Transverse colon (tissue), 4 donors: ENCODE measurements around the gene C1QTNF9. TPM values are rescaled to one million over a fixed set of nuclear protein-coding genes. Genes with fewer than 3 reads are reported as not detected.

Experiments used
- DNase-seq: peaks from one replicate; pipeline ENCODE4 v3.0.0-alpha.2; 2019
- H3K27ac ChIP-seq, 4 donors: fragments of 200-600 bp; sonication (generic); 2 replicates each; pipeline ENCODE4 v1.5.1; 2016 to 2018; ENCODE audit warnings: inconsistent platforms in 4 of 4
- H3K27me3 ChIP-seq: fragments of 200-600 bp; sonication (generic); 2 replicates; pipeline ENCODE4 v1.5.1; 2017; ENCODE audit warnings: inconsistent platforms
- H3K36me3 ChIP-seq, 4 donors: fragments of 200-600 bp; sonication (generic); 2 replicates each; pipeline ENCODE4 v1.5.1; 2017 to 2019; ENCODE audit warnings: inconsistent platforms in 4 of 4
- H3K4me1 ChIP-seq, 4 donors: fragments of 200-600 bp; sonication (generic); 2 replicates each; pipeline ENCODE4 v1.5.1; 2017 to 2020; ENCODE audit warnings: inconsistent platforms in 4 of 4
- H3K4me3 ChIP-seq, 4 donors: fragments of 200-600 bp; sonication (generic); 1 replicate in 1 of 4; 2 replicates in 3 of 4; pipeline versions ENCODE4 v1.5.1 to v1.6.1; 2017 to 2019; ENCODE audit warnings: inconsistent platforms in 4 of 4
- H3K9me3 ChIP-seq, 2 donors: fragments of 200-600 bp; sonication (generic); 2 replicates each; pipeline ENCODE4 v1.5.1; 2017 to 2019; ENCODE audit warnings: inconsistent platforms in 2 of 2
- EP300 ChIP-seq: sonication (generic); formaldehyde crosslinking; IDR thresholded peaks from one replicate; pipeline ENCODE4 v1.6.1; 2017; ENCODE audit warnings: antibody characterized with exemption, low read depth
- POLR2A ChIP-seq: fragments of 450-650 bp; IDR thresholded peaks from one replicate; pipeline ENCODE4 v1.6.1; 2016; ENCODE audit warnings: antibody characterized with exemption, mild to moderate bottlenecking, moderate library complexity
- POLR2AphosphoS5 ChIP-seq, 3 donors: sonication (generic); formaldehyde crosslinking; IDR thresholded peaks; one replicate each; pipeline ENCODE4 v1.6.1; 2016; ENCODE audit warnings: antibody characterized with exemption in 3 of 3
- WGBS, 2 donors: methylation state at CpG; one replicate each; pipeline ENCODE4 v1.1.5; 2018; ENCODE audit warnings: low coverage in 1 of 2; 5-methylcytosine and 5-hydroxymethylcytosine counted together
- in situ Hi-C, 4 donors: fragments of 200-750 bp; cut with MboI; loops; one replicate each; pipeline versions ENCODE4 v1.15.0 to v1.15.1; 2017; ENCODE audit warnings: low sequenced_read_pairs in 3 of 4, low pct_ligation_motif_present in 1 of 4, low pct_unique_long_range_greater_than_20kb in 1 of 4
- intact Hi-C: fragments of 100-400 bp; cut with DNase I; formaldehyde crosslinking; loops from one replicate; pipeline ENCODE4 v1.15.1; 2023; ENCODE audit warnings: low total_unique reads
- total RNA-seq, 4 donors: library from RNA; depleted of rRNA; stranded (reverse); fragments of >200 nt; gene quantifications; one replicate each; pipeline ENCODE4 v1.1.0, GENCODE V29; 2016
- TF ChIP-seq, protein P1 (sequence below), 5 experiments: fragments of 200-600 bp in 3 of 5; fragments of 450-650 bp in 2 of 5; sonication (generic) in 3 of 5; IDR thresholded peaks; 1 replicate in 2 of 5; 2 replicates in 3 of 5; pipeline ENCODE4 v1.5.1; 2016 to 2017; ENCODE audit warnings: antibody characterized with exemption in 5 of 5, inconsistent platforms in 3 of 5, mild to moderate bottlenecking in 2 of 5, moderate library complexity in 1 of 5

The C1QTNF9 gene
- total RNA-seq, 4 donors from 2014 or later: 0.48 TPM; not detected in 3

- Histone ChIP-seq H3K9me3 (no peaks in the 10 kb centered on the region), H3K36me3 (no peaks in the 10 kb centered on the region), H3K4me3 (no peak overlapping the region), H3K4me1 (no peaks in the 10 kb centered on the region), H3K27ac (no peak overlapping the region), H3K27me3 (no peaks in the 10 kb centered on the region)
- WGBS, 2 donors: 93% methylated on average over 36 of the region's 36 CpGs; no CpG with 5 or more reads in 1 of the 2 donors
- no peak for TF ChIP-seq POLR2A
- TF ChIP-seq POLR2AphosphoS5 (IDR thresholded peaks at IDR 0.05): no peak
- no peak for TF ChIP-seq EP300
- TF ChIP-seq, protein P1, sequence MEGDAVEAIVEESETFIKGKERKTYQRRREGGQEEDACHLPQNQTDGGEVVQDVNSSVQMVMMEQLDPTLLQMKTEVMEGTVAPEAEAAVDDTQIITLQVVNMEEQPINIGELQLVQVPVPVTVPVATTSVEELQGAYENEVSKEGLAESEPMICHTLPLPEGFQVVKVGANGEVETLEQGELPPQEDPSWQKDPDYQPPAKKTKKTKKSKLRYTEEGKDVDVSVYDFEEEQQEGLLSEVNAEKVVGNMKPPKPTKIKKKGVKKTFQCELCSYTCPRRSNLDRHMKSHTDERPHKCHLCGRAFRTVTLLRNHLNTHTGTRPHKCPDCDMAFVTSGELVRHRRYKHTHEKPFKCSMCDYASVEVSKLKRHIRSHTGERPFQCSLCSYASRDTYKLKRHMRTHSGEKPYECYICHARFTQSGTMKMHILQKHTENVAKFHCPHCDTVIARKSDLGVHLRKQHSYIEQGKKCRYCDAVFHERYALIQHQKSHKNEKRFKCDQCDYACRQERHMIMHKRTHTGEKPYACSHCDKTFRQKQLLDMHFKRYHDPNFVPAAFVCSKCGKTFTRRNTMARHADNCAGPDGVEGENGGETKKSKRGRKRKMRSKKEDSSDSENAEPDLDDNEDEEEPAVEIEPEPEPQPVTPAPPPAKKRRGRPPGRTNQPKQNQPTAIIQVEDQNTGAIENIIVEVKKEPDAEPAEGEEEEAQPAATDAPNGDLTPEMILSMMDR (IDR thresholded peaks at IDR 0.05): no peak
- intact Hi-C loops (no loop called here), in situ Hi-C loops (no loop called here)
- DNase-seq: no peak
These were observed 29.3 kb downstream of the C1QTNF9 start for GRCh38 chr13:24338721-24339120.

GRCh38 chr13:24339937-24340607 is 30.7 kb downstream of the C1QTNF9 start:
- in situ Hi-C loops (no loop called here), intact Hi-C loops (no loop called here)
- Histone ChIP-seq H3K4me3 (no peak overlapping the region), H3K27me3 (no peaks in the 10 kb centered on the region), H3K4me1 (no peaks in the 10 kb centered on the region), H3K9me3 (no peaks in the 10 kb centered on the region), H3K27ac (no peak overlapping the region), H3K36me3 (no peaks in the 10 kb centered on the region)
- WGBS, 2 donors: 87 to 92% methylated on average over 7 to 35 of the region's 35 CpGs
- no peak for TF ChIP-seq EP300
- TF ChIP-seq, protein P1 (IDR thresholded peaks at IDR 0.05): no peak
- no peak for TF ChIP-seq POLR2AphosphoS5 (IDR thresholded peaks at IDR 0.05)
- TF ChIP-seq POLR2A: no peak
- DNase-seq: no peak

GRCh38 chr13:24340608-24340955 is 31.2 kb downstream of the C1QTNF9 start:
- intact Hi-C loops (no loop called here), in situ Hi-C loops (no loop called here)
- Histone ChIP-seq H3K27ac (no peak overlapping the region), H3K27me3 (no peaks in the 10 kb centered on the region), H3K9me3 (no peaks in the 10 kb centered on the region), H3K4me1 (no peaks in the 10 kb centered on the region), H3K36me3 (no peaks in the 10 kb centered on the region), H3K4me3 (no peak overlapping the region)
- TF ChIP-seq POLR2AphosphoS5 (IDR thresholded peaks at IDR 0.05): no peak
- no peak for TF ChIP-seq EP300
- no peak for TF ChIP-seq POLR2A
- TF ChIP-seq, protein P1 (IDR thresholded peaks at IDR 0.05): no peak
- no peak for DNase-seq
- 85% methylated on average over 26 of the region's 26 CpGs; no CpG with 5 or more reads in 1 of the 2 donors for WGBS, 2 donors

DNA sequence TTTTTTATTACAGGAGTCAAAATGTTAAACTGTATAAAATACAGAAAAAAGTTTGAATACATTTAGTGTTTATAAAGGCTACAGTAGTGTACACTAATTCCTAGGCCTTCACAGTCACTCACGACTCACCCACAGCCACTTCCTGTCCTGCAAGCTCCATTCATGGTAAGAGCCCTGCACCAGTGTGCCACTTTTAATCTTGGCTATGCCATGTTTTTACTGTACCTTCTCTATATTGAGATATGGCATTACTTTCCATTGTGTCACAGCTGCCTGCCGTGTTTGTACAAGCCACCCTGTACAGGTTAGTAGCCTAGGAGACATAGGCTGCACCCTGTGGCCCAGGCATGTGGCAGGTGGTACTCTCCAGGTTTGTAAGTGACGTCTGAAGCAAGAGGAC is 32.1 kb downstream of the C1QTNF9 start:
- Histone ChIP-seq H3K4me1 (no peaks in the 10 kb centered on the region), H3K36me3 (no peaks in the 10 kb centered on the region), H3K27me3 (no peaks in the 10 kb centered on the region), H3K4me3 (no peak overlapping the region), H3K9me3 (no peaks in the 10 kb centered on the region), H3K27ac (no peak overlapping the region)
- no peak for TF ChIP-seq POLR2AphosphoS5 (IDR thresholded peaks at IDR 0.05)
- TF ChIP-seq, protein P1 (IDR thresholded peaks at IDR 0.05): no peak
- TF ChIP-seq EP300: no peak
- TF ChIP-seq POLR2A: no peak
- DNase-seq: no peak
- WGBS, 2 donors: 66% methylated on average over 2 to 3 of the region's 3 CpGs
- in situ Hi-C loops: no loop called here
- intact Hi-C loops: no loop called here
